Stimulated activated CD4-positive, alpha-beta T cell treated with anti-CD3 and anti-CD28 coated beads, Interleukin-1b, Interleukin-23, amount 100 ng/mL, for 1 hour (primary cell): Measurements from ENCODE around the gene CALHM5.
"Not testable (repeated sequence)": the region's sequence is repeated elsewhere in the genome, so short reads cannot be mapped to it uniquely, and the experiment has no call there.

ENCODE experiments used
- DNase-seq, 2 donors: peaks; one replicate each; pipeline ENCODE4 v3.0.0-alpha.2; 2020; ENCODE audit warnings: low read depth in 2 of 2

The CALHM5 gene

DNA sequence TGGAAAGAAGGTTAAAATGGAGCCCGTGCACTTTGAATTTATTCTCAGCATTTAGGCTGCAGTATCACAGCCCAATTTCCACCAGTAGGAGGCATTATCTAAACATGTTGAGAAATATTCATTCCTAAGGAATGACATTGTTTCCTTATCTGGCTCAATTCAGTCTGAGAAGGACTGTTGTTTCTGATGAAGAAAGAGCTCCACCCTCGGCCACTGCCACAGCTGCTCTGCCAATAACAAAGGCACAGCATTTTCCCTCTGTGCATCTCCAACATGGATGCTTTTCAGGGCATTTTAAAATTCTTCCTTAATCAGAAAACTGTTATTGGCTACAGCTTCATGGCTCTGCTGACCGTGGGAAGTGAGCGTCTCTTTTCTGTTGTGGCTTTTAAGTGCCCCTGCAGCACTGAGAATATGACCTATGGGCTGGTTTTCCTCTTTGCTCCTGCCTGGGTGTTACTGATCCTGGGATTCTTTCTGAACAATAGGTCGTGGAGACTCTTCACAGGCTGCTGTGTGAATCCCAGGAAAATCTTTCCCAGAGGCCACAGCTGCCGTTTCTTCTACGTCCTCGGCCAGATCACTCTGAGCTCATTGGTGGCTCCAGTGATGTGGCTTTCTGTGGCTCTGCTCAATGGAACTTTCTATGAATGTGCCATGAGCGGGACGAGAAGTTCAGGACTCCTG, at the start of gene CALHM5:
Gene CALHM5, plus strand, starts transcription at position 216 of the 687 bp plus-strand sequence. Its CDS starts 58 bp downstream, at position 274.
- no peak for DNase-seq

DNA sequence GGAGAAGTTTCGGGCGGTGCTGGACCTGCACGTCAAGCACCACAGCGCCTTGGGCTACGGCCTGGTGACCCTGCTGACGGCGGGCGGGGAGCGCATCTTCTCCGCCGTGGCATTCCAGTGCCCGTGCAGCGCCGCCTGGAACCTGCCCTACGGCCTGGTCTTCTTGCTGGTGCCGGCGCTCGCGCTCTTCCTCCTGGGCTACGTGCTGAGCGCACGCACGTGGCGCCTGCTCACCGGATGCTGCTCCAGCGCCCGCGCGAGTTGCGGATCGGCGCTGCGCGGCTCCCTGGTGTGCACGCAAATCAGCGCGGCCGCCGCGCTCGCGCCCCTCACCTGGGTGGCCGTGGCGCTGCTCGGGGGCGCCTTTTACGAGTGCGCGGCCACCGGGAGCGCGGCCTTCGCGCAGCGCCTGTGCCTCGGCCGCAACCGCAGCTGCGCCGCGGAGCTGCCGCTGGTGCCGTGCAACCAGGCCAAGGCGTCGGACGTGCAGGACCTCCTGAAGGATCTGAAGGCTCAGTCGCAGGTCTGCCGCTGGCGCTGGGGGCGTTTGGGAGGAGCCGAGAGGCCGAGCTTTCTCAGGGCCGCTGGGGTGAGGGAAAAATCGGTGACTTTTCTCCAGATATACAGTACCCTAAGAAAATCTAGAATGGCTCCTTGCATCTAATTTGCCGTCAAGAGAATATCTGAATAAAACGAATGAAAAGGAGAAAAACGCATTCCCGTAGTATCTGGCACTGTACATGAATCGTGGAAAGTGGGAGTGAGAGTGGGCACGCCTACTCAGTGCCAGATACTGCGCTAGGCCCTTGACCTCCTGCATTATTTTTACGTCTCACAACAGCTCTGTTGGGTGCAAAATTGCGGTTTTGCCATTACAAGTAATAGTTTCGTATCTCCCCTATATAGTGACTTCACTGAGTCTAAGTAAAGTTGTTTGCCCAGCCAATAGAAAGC, 49.2 kb upstream of the CALHM5 start:
- no peak for DNase-seq

DNA sequence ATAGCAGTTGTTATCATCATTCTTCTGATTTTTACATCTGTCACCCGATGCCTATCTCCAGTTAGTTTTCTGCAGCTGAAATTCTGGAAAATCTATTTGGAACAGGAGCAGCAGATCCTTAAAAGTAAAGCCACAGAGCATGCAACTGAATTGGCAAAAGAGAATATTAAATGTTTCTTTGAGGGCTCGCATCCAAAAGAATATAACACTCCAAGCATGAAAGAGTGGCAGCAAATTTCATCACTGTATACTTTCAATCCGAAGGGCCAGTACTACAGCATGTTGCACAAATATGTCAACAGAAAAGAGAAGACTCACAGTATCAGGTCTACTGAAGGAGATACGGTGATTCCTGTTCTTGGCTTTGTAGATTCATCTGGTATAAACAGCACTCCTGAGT, 48.1 kb upstream of the CALHM5 start:
- DNase-seq: no peak

DNA sequence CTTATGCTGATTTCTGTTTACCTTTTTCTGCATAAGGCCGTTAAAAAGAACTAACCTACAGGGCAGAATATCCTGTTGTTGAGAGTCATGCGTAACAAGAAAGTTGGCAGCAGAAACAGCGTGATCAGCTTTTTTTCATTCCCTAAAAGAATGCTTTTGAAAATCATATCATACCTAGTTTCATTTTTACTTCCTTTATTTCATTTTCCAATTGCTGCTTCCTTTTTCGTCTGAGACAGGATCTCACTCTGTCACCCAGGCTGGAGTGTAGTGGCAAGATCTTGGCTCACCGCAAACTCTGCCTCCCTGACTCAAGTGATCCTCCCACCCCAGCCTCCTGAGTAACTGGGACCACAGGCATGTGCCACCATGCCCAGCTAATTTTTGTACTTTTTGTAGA, 46.2 kb upstream of the CALHM5 start:
- DNase-seq: no peak

GRCh38 chr6:116467096-116467495, 44.3 kb upstream of the CALHM5 start:
- no peak for DNase-seq

DNA sequence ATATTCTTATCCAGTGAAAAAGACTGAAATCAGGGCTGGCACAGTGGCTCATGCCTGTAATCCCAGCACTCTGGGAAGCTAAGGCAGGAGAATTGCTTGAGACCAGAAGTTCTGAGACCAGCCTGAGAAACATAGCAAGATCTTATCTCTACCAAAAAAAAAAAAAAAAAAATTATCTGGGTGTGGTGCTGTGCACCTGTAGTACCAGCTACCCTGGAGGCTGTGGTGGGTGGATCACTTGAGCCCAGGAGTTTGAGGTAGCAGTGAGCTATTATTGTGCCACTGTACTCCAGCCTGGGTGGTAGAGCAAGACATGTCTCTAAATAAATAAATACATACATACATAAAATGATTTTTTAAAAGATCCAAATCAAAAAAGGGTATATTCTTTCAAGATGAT, 43.9 kb upstream of the CALHM5 start:
- no peak for DNase-seq

- no peak for DNase-seq
Observed at GRCh38 chr6:116468293-116468692, 43.1 kb upstream of the CALHM5 start.

DNA sequence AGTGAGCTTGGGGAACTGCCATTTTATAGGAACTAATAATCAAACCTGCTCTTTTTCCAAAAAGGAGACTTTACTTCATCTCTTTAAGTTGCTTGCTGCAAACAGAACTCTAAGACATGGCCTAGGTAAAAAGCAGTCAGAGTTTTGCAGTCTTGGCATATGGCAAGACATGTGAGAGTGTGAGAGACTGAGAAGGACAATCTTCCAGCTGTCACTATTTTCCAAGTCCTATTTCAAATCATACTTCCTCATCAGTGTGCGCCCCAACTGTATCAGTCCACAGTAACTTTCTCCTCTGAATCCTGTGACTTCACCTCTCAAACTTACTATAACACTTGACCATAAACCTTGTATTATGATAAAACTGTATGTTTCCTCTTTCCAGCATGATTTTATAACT, 39.9 kb upstream of the CALHM5 start:
- no peak for DNase-seq

DNA sequence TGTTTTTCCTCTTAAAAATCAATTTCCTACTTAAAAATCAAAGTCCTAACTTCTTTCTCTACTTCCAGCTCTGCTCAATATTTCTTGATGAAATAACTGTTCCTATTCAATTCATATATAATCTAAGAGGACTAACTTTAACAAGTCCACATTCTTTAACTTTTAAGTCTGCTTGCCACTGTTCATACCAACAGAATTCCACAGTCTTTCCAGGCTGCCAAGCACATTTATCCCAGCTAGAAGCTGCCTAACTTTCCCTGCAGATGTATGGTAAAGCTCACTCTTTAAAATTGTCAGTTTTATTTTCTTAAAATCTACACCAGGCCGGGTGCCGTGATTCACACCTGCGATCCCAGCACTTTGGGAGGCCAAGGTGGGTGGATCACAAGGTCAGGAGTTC, 38.7 kb upstream of the CALHM5 start:
- no peak for DNase-seq

DNA sequence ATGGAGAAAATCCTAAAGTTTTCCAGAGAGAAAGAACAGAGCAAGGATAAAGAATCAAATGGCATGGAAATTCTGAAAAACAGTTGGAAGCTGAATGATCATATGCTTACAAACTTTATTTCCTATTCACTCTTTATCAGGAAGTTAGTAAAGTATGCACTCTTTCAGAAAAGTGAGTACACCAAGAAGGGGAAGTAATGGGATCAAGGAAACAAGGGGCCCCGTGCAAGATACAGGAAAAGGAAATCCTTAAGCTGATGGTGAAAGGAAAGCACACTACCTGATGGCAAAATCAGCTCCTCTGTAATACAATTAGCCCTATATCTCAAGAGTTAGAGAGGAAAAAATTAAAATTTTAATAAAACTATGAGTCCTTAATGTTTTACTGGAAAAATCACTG, 36.3 kb upstream of the CALHM5 start:
- no peak for DNase-seq

DNA sequence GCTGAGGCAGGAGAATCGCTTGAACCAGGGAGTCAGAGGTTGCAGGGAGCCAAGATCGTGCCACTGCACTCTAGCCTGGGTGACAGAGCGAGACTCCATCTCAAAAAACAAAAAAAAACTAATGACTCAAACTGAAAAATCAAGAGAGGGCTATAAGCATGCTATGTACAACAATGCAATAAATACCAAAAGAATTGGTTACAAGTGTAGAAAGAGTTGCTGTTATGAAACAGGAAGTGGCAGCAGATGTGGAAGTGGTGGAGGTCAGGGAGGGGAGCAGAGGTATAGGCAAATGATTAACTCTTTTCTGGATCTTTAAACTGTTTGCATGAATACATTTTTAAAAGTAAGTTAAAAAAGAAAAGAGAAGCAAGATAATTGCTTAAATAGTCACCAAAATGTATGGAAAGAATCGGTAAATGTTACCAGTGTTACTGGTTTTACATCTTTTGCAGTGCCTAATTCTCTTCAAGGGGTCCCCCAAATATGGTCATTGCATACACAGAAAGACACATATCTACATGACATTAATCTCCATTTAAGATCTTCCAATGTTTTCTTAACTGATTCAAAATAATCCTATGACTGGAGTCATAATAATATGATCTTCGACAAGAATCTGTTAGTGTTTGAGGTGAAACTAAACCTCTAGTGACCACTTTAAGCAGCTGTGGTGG, 35.3 kb upstream of the CALHM5 start:
- DNase-seq: no peak

DNA sequence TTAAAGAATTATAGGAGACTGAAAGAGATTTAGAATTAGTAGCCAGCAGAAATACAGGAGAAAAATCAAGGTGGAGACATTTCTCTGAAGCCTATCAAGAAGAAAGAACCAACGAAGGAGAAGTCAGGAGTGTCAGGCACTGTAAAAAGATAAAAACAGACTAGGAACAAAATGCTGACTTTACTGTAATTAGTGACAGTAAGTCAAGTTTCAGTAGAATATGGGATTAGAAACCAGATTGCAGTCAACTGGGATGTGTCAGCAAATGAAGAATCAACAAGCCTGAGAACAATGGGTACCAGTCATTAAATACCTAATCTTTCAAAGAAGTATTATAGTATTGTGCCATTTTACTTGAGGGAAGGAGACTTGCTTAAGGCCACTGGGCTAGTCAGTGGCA, 28.7 kb upstream of the CALHM5 start:
- no peak for DNase-seq

- DNase-seq: no peak
Observed at GRCh38 chr6:116483616-116484015, 27.8 kb upstream of the CALHM5 start.

DNA sequence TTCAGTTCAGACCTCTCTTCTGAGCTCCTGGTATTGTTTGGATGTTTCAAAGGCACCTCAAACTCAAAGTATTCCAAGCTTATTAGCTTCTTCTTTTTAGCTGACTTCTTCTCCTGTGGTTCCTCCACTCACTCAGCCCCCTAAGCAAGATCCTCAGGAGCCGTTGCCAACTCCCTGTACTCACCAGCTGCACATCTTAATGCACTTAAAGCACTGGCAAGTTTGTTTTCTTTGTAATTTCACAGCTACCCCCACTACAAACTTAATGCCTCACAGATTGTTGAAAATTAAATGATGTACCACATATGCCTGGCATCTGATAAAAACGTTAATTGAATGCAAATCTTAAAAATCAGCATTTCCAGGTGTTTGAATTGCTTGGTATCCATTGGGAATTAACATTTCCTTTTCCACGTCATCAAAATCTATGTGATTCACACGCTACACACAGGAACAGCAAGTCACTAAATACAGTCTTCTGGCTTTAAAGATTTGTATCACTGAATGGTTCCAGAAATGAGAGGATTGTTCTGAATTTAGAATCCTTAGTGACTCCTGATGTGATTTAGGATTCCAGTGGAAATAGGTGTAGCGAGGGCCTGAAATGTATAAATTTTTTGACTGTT, 25.8 kb upstream of the CALHM5 start:
- DNase-seq: no peak

DNA sequence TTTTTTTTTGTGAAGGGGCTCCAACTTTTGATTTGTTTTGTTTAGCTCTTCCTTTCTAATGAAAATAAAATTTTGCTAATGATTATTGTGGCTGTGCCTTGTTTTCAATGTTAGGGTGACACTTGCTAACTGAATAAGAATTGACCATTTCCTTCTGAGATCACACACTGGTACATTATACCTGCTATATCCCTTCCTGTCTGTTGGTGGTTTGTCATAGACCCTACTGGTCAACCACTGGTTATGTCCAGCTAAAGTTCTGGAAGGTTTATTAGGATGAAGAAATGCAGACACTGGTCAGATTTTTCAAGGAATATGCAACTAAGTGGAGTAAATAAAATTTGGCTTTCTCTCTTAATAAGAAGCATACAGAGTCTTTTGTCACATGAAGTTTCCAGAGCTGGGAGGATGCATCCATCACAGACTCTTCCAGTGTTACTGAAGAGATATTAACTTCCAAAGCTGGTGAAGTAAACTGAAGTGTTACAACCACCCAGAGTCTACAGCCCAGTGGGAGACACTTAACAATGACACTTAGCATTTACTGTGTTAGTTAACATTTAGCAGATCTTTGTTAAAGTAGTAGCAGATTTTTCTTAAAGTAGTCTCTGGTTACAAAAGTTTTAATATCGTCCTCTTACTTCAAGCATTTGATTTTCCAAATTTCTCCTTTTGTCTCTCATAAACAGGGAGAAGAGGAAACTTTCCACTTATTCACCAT, 19.7 kb upstream of the CALHM5 start:
- DNase-seq: no peak

- DNase-seq: no peak
Observed at GRCh38 chr6:116492331-116493067, 18.9 kb upstream of the CALHM5 start.

DNA sequence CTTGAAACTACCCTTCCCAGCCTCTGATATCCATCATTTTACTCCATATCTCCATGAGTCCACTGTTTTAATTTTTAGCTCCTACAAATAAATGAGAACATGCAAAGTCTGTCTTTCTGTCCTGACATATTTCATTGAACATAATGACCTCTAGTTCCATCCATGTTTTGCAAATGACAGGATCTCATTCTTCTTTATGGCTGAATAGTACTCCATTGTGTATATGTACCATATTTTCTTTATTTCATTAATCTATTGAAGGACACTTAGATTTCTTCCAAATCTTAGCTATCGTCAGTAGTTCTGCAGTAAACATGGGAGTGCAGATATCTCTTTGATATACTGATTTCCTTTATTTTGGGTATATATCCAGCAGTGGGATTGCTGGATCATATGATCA, 16.3 kb upstream of the CALHM5 start:
- DNase-seq: not testable (repeated sequence)

- DNase-seq: no peak
Observed at GRCh38 chr6:116497113-116497676, 14.2 kb upstream of the CALHM5 start.

DNA sequence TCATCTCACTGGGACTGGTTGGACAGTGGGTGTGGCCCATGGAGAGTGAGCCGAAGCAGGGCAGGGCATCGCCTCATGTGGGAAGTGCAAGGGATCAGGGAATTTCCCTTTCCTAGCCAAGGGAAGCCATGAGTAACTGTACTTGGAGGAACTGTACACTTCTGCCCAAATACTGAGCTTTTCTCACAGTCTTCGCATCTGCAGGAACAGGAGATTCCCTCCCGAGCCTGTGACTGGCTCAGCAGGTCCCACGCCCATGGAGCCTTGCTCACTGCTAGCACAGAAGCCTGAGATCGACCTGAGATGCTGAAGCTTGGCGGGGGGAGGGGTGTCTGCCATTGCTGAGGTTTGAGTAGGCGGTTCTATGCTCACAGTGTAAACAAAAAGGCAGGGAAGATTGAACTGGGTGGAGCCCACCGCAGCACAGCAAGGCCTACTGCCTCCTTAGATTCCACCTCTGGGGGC, 10.4 kb upstream of the CALHM5 start:
- no peak for DNase-seq

DNA sequence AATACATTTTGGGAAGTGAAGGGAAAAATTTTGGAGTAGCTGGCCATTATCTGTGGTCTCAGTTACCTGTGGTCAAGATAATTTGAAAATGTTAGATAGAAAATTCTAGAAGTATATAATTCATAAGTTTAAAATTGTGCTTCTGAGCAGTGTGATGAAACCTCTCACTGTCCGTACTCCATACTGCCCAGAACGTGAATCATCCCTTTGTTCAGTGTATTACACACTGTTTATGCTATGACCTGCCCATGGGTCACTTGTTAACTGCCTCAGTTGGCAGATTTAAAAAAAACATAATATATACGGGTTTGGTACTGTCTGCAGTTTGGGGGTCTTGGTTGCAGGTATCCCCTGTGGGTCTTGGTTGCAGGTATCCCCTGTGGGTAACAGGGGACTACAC, 4.1 kb upstream of the CALHM5 start:
- DNase-seq: no peak
